Hematopoietic multipotent progenitor cell treated with erythropoietin and hydrocortisone succinate and interleukin-3 and kit ligand, for 6 days (in vitro differentiated cells): ENCODE measurements around the gene DUSP8.
"Not testable (repeated sequence)": the region's sequence is repeated elsewhere in the genome, so short reads cannot be mapped to it uniquely, and the experiment has no call there.

Experiments used
- DNase-seq: peaks from one replicate; pipeline ENCODE4 v3.0.0-alpha.2; 2015

DUSP8 gene, protein sequence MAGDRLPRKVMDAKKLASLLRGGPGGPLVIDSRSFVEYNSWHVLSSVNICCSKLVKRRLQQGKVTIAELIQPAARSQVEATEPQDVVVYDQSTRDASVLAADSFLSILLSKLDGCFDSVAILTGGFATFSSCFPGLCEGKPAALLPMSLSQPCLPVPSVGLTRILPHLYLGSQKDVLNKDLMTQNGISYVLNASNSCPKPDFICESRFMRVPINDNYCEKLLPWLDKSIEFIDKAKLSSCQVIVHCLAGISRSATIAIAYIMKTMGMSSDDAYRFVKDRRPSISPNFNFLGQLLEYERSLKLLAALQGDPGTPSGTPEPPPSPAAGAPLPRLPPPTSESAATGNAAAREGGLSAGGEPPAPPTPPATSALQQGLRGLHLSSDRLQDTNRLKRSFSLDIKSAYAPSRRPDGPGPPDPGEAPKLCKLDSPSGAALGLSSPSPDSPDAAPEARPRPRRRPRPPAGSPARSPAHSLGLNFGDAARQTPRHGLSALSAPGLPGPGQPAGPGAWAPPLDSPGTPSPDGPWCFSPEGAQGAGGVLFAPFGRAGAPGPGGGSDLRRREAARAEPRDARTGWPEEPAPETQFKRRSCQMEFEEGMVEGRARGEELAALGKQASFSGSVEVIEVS

DNA sequence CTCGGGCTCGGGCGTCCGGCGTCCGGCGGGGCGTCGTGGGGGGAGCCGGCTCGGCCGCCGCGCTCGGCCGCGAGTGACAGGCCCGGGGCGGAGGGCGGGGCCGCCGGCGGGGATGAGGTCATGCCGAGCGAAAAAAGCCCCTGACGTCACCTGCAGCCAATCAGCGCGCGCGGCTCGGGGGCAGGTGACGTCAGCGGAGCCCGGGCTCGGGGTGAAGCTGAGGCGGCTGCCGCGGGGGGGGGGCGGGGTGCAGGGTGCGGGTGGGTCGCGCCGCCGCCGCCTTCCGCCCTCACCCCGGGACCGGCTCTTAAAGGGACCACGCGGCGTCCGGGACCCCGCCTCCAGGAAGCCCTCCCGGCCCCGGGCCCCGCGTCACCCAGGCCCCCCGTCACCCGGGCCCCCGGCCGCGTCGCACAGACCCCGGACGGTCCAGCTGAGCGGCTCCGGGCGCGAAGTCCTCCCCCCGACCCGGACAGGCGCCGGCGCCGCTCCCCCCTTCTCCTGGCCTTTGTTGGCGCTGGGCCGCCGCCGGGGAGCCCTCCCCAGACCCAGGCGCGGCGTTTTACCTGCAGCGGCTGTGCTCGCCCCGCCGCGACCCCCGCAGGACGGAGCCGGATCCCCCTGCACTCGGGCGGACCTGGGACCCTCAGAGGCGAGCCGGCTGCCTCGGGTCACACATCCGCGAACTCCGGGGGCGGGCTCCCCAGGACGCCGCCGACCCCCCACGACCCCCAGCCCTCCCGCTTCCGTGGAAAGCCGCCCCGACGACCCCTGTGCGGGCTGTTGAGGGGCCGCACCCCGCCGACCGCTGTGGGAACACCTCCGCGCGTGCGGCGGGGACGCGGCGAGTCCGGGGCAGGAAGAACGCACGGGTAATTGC lies at the start of gene DUSP8:
DUSP8 (minus strand) TSS at position 75 of the 880 bp plus-strand sequence. CDS start 6,445 bp downstream, outside the sequence.
- DNase-seq = peak; percentile 82

DNA sequence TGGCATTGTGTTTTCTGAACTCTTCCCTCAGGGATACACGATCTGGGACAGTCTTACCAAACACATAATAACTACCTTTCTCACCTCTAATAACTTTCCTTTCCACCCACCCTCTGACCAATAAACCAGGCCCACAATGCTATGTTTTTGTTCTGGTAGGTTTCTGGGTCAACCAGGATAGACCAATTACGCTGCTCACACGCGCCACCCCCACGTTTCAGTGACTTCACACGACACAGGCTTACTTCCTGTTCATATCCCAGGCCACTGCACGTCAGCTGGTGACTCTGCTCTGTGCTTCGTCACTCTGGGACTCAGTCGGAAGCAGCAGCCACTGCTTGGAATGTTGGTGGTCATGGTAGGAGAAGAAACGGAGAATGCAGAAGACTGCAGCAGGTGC lies 47.4 kb upstream of the DUSP8 start:
- DNase-seq = no peak

- no peak for DNase-seq
Observed at GRCh38 chr11:1618231-1618630, 46.2 kb upstream of the DUSP8 start.

- no peak for DNase-seq
Observed at GRCh38 chr11:1608363-1608762, 36.3 kb upstream of the DUSP8 start, which contains the start of gene KRTAP5-3. TSS of gene KRTAP5-3 (minus strand) at chr11:1608463. CDS start at chr11:1608385, 78 bp downstream.

DNA sequence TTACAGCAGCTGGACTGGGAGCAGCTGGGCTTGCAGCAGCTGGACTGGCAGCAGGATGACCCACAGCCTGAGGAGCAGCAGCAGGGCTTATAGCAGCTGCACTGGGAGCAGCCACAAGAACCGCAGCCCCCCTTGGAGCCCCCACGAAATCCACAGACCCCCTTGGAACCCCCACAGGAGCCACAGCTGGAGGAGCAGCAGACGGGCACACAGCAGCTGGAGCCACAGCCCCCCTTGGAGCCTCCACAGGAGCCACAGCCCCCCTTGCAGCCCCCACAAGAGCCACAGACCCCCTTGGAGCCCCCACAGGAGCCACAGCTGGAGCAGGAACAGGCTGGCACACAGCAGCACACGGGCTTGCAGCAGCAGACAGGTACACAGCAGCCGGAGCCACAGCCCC lies 35.8 kb upstream of the DUSP8 start:
- DNase-seq = not testable (repeated sequence)

DNA sequence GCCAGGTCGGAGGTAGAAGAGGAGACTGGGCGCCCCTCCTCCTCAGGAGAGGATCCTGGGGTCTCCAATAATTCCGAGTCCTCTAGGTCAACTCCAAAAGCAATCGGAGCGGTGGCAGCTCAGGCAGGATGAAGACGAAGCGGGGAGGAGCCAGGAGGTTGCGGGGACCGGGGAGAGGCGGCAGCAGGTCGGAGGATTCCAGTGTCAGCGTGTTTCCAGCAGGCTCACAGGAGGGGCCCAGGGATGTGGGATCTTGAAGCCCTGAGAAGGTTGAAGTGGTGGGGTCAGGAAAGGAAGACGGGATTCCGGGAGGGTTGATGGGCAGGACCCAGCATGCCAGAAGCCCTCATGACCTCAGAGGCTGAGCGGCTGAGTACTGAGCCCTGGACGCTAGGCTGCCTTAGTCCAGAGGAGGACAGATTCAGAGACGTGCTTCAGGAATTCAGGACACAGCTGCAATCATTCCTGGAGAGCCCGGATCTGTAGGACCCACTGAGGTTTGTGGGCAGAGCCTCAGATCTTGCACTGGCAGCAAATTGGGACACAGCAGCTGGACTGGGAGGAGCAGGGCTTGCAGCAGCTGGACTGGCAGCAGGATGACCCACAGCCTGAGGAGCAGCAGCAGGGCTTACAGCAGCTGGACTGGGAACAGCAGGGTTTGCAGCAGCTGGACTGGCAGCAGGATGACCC lies 35.2 kb upstream of the DUSP8 start:
- not testable (repeated sequence) for DNase-seq

- not testable (repeated sequence) for DNase-seq
Observed at GRCh38 chr11:1605923-1606322, 33.9 kb upstream of the DUSP8 start.

- no peak for DNase-seq
Observed at GRCh38 chr11:1604711-1605110, 32.6 kb upstream of the DUSP8 start.

GRCh38 chr11:1604181-1604580 lies 32.1 kb upstream of the DUSP8 start:
- DNase-seq = no peak

GRCh38 chr11:1603629-1604028 lies 31.6 kb upstream of the DUSP8 start:
- no peak for DNase-seq

DNA sequence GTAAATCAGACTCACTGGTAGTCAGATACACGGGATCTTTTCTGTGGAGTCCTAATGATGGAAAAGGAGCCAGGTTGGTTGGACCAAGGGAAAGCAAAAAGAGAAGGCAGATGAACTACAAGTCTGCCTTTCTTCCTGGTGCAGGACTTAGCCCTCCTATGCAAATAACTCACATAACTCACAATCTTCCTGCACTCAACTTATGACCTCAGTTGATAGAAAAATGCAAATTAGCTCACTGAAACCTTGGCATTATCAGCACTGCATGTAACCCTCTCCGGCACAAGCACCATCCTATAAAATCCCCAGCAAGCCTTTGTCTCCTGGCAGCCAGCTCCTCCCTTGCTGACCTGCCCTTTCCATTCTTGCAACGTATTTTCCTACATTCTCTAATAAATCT lies 29.6 kb upstream of the DUSP8 start:
- DNase-seq = not testable (repeated sequence)

- no peak for DNase-seq
Observed at GRCh38 chr11:1600626-1601025, 28.6 kb upstream of the DUSP8 start.

DNA sequence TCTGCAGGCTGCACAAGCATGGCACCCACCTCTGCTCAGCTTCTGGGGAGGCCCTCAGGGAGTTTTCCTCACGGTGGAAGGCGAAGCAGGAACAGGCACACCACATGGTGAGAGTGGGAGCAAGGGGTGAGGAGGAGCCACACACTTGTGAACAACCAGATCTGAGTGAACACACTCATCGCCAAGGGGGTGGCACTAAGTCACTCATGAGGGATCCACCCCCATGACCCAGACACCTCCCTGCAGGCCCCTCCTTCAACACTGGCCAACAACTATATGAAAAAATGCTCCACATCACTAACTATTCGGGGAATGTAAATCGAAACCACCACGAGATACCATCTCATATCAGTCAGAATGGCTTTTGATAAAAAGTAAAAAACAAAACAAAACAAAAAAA lies 26.7 kb upstream of the DUSP8 start:
- DNase-seq = no peak

GRCh38 chr11:1598406-1598805 lies 26.3 kb upstream of the DUSP8 start:
- DNase-seq = not testable (repeated sequence)

DNA sequence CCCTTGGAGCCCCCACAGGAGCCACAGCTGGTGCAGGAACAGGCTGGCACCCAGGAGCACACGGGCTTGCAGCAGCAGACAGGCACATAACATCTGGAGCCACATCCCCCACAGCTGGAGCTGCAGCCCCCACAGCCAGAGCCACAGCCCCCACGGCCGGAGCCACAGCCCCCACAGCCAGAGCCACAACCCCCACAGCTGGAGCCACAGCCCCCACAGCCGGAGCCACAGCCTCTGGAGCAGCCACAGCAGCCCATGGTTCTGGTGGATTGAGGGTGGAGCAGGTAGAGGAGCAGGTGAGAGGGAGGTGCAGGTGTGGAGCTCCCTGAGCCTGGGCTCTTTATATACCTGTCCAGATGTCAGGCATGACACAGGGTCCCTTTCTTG lies 25.9 kb upstream of the DUSP8 start, which contains the start of gene KRTAP5-2:
KRTAP5-2 (minus strand) TSS at position 301 of the 387 bp plus-strand sequence; CDS start at position 257, 44 bp downstream.
- DNase-seq = no peak

DNA sequence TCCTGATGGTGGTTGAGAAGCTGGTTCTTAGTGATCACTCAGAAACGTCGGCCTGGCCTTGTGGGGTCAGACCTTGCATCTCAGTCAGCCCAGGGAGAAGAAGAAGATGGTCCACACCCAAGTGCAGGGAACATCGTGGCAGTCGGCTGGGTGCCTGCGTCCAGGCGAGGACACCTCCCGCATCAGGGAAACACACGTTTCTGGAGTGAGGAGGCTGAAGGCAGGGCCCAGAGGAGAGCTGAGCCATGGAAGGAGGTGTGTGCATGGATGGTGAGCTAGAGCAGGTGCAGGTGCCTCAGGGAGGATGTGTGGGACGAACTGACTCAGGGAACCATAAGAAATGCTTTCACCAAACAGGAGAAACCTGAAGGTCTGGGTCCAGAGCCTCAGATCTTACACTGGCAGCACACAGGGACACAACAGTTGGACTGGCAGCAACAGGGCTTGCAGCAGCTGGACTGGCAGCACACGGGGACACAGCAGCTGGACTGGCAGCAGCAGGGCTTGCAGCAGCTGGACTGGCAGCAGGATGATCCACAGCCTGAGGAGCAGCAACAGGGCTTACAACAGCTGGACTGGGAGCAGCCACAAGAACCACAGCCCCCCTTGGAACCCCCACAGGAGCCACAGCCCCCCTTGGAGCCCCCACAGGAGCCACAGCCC lies 25.4 kb upstream of the DUSP8 start:
- no peak for DNase-seq

DNA sequence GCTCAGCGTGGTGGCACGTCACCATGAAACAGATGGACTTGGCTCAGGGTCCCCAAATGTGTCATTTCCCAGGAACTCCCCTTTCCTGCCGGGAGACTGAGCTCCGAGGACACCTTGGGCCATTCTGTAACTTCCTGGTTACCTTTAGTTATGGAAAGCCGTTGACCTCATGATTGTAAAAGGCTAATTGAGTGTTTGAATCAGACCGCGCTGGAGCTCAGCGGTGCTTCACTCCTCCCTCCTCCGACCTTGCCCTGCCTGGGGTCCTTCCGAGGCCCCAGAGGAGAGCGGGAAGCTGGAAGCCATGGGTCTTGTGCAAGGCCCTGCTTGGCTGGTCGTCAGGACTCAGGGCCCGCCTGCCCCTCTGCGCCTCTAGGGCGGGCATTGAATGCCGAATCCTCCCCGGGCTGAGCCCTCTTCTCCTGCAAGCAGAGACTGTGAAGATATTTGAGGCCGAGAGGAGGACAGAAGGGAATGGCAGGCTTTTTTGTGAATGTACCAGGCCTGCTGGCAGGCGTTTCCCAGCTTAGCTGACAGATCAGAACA lies 24.6 kb upstream of the DUSP8 start:
- not testable (repeated sequence) for DNase-seq

- DNase-seq = not testable (repeated sequence)
Observed at GRCh38 chr11:1595994-1596575, 24.0 kb upstream of the DUSP8 start.

DNA sequence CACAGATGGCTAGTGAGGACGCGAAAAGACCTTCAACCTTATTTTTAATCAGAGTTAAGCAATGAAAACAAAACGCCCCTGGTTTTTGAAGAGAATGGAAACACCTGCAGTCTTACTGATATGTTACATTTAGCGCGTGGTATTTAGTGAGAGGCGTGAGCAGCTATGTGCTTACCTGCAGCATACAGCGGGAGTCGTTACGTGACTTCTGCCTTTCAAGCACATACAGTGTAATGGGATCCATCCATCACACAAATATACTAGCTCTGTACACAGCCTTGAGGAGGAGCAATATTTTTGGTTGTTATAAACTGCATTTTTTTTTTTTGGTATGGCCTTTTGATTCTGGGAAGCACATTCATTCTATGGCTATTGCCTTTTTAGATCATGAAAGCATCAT lies 20.6 kb upstream of the DUSP8 start:
- no peak for DNase-seq

DNA sequence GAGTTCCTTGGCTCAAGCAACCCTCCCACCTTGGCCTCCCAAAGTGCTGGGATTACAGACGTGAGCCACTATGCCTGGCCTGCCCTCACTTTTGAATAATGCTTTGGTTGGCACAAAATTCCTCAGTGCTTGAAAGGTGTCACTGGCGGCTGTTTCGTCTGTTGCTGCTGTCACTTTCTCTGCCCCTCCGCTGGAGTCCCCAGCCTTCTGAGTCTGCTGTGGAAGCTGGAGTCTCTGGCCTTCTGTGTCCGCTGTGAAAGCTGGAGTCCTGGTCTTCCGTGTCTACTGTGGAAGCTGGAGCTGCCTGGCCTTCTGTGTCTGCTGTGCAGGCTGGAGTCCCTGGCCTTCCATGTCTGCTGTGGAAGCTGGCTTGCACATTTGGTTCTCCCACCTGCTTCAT lies 17.9 kb upstream of the DUSP8 start:
- DNase-seq = no peak
